OCI-LY1 (cell line): ENCODE data around the gene TK2.

Experiments used
- H2AFZ ChIP-seq: fragments of 200-600 bp; sonication (generic), shearing (Covaris generic); 2 replicates; pipeline ENCODE4 v1.6.0; 2014; ENCODE audit warnings: antibody characterized with exemption, mild to moderate bottlenecking, low read length
- H3F3A ChIP-seq: fragments of 200-600 bp; sonication (generic), shearing (Covaris generic); 2 replicates; pipeline ENCODE4 v1.6.0; 2014; ENCODE audit warnings: mild to moderate bottlenecking, antibody characterized with exemption, low read length, moderate library complexity; ENCODE audit not compliant: insufficient read depth
- H3K27ac ChIP-seq: fragments of 200-600 bp; sonication (generic); 2 replicates; pipeline ENCODE4 v1.5.1; 2014; ENCODE audit warnings: low read length, mixed run types, mild to moderate bottlenecking, low read depth; ENCODE audit not compliant: poor library complexity, severe bottlenecking
- H3K27me3 ChIP-seq: fragments of 200-600 bp; sonication (generic); 2 replicates; pipeline ENCODE4 v1.6.0; 2014; ENCODE audit warnings: antibody characterized with exemption, mild to moderate bottlenecking, low read length, moderate library complexity; ENCODE audit not compliant: insufficient read depth
- H3K36me3 ChIP-seq: fragments of 200-600 bp; sonication (generic); 2 replicates; pipeline ENCODE4 v1.6.1; 2014; ENCODE audit warnings: mild to moderate bottlenecking, antibody characterized with exemption, low read length, moderate library complexity, mixed read lengths; ENCODE audit not compliant: insufficient read depth
- H3K4me1 ChIP-seq: fragments of 200-600 bp; sonication (generic); 2 replicates; pipeline ENCODE4 v1.5.1; 2014; ENCODE audit warnings: mild to moderate bottlenecking, low read length, moderate library complexity; ENCODE audit not compliant: insufficient read depth, severe bottlenecking
- H3K4me2 ChIP-seq: fragments of 200-600 bp; sonication (generic), shearing (Covaris generic); 2 replicates; pipeline ENCODE4 v1.6.1; 2014; ENCODE audit warnings: low read length
- H3K4me3 ChIP-seq: fragments of 200-600 bp; sonication (generic); 2 replicates; pipeline ENCODE4 v1.5.1; 2014; ENCODE audit warnings: low read length, low read depth, mild to moderate bottlenecking, mixed read lengths; ENCODE audit not compliant: poor library complexity, severe bottlenecking
- H3K79me2 ChIP-seq: fragments of 200-600 bp; shearing (Covaris generic); 2 replicates; pipeline ENCODE4 v1.6.1; 2016; ENCODE audit warnings: mixed run types, low read length, mixed read lengths; ENCODE audit not compliant: insufficient read depth
- H3K9ac ChIP-seq: fragments of 200-600 bp; sonication (generic), shearing (Covaris generic); 2 replicates; pipeline ENCODE4 v1.6.1; 2014; ENCODE audit warnings: mild to moderate bottlenecking, low read length, mixed read lengths
- H3K9me2 ChIP-seq: fragments of 200-600 bp; sonication (generic), shearing (Covaris generic); 2 replicates; pipeline ENCODE4 v1.6.1; 2014; ENCODE audit warnings: low read depth, mild to moderate bottlenecking, low read length, mixed read lengths
- H3K9me3 ChIP-seq: fragments of 200-600 bp; shearing (Covaris generic); 2 replicates; pipeline ENCODE4 v1.6.1; 2014; ENCODE audit warnings: low read length, mixed read lengths
- H4K20me1 ChIP-seq: fragments of 200-600 bp; sonication (generic), shearing (Covaris generic); 2 replicates; pipeline ENCODE4 v1.6.0; 2016; ENCODE audit warnings: mild to moderate bottlenecking, low read length; ENCODE audit not compliant: insufficient read depth
- EZH2 ChIP-seq: fragments of 200-600 bp; sonication (generic), shearing (Covaris generic); IDR thresholded peaks from 2 replicates; pipeline ENCODE4 v1.8.0; 2017; ENCODE audit warnings: borderline replicate concordance, mixed run types, mild to moderate bottlenecking, antibody characterized with exemption, low read length, moderate library complexity, mixed read lengths
- TF ChIP-seq, protein P1 (sequence below): fragments of 200-600 bp; sonication (generic), shearing (Covaris generic); IDR thresholded peaks from 2 replicates; pipeline ENCODE4 v1.5.1; 2017; ENCODE audit warnings: mild to moderate bottlenecking, antibody characterized with exemption, low read length, moderate library complexity, mixed read lengths

Gene TK2

DNA sequence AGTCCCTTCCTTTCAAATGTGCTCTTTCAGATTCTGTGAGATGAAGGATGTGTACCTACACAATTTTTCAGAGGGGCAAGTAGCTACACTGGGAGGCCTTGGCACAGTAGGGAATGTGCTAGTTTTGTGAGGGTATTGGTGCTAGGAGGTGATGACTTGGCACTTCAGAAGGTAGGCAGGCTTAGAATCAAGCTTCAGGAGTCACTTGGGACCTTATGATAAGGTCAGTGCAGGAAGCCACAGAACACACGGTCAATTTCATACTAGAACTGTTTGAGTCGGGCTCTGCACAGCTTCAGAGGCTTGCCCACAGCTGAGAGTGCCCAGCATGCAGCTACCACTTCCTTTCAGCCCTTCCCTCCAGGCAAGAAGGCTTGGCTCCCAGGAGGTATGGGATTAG lies 22.4 kb upstream of the TK2 start:
- Histone ChIP-seq H3K4me2 (no peak overlapping the region), H3K4me1 (no peaks in the 10 kb centered on the region)
- no peak for TF ChIP-seq EZH2
- TF ChIP-seq, protein P1, sequence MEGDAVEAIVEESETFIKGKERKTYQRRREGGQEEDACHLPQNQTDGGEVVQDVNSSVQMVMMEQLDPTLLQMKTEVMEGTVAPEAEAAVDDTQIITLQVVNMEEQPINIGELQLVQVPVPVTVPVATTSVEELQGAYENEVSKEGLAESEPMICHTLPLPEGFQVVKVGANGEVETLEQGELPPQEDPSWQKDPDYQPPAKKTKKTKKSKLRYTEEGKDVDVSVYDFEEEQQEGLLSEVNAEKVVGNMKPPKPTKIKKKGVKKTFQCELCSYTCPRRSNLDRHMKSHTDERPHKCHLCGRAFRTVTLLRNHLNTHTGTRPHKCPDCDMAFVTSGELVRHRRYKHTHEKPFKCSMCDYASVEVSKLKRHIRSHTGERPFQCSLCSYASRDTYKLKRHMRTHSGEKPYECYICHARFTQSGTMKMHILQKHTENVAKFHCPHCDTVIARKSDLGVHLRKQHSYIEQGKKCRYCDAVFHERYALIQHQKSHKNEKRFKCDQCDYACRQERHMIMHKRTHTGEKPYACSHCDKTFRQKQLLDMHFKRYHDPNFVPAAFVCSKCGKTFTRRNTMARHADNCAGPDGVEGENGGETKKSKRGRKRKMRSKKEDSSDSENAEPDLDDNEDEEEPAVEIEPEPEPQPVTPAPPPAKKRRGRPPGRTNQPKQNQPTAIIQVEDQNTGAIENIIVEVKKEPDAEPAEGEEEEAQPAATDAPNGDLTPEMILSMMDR: no peak

DNA sequence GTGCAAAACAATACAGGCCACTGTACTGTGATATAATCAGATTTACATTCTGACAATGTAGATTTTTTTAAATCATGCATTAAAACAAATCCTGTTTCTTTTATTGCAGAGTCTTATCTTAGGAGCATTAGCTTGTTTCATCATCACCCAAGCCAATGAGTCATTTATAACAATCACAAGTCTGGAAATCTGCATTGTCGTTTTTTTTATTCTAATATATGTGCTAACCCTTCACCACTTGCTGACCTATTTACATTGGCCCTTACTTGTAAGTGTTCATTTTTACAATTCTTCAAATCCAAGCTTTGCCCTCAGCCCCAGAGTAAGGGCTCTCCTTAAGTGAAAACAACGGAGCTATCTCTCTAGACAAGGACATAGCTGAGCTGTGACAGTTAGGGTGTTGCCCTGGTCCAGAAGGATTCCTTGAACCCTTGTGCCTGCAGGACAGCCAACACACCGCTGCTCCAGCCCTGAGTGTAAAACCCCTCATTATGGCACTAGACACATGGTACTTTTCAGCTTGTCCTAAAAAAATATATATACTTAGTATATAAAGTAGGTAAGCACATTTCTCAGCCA lies 20.0 kb upstream of the TK2 start:
- no peak for TF ChIP-seq EZH2
- TF ChIP-seq, protein P1: no peak
- no peaks in the 10 kb centered on the region for H4K20me1 ChIP-seq

More for the DNA sequence above, 22.4 kb upstream of the TK2 start:
- 0 out of 2 replicates have a peak, but pooled peaks cover 6% of the 10 kb centered on the region for H3K36me3 ChIP-seq
- H3K9me3 ChIP-seq: no peaks in the 10 kb centered on the region
- H2AFZ ChIP-seq: no peak overlapping the region
- no peak overlapping the region for H3K9ac ChIP-seq
- no peaks in the 10 kb centered on the region for H3K79me2 ChIP-seq
- H3K9me2 ChIP-seq: no peaks in the 10 kb centered on the region
- H4K20me1 ChIP-seq: no peaks in the 10 kb centered on the region
- H3K4me3 ChIP-seq: no peak overlapping the region
- no peaks in the 10 kb centered on the region for H3K27me3 ChIP-seq
- no peak overlapping the region for H3K27ac ChIP-seq
- H3F3A ChIP-seq: no peaks in the 10 kb centered on the region

DNA sequence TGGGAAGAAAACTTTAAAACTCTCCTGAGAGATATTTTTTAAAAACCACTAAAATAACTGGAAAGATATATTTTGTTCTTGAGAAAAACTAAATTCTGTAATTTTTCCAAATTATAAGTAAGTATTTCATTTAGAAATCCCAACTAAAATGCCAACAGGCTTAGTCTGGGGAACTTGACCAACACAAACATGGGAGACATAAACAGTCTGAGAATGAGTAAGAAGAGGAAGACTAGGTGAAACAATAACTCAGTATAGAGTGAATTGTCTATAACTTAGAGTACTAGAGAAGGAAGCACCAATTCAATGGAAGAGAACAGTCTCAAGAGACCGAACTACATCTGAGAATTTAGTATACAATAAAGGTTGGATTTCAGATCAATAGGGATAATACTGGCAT lies 19.2 kb upstream of the TK2 start:
- no peaks in the 10 kb centered on the region for H3K9me2 ChIP-seq
- H3K4me3 ChIP-seq: no peak overlapping the region
- H3F3A ChIP-seq: no peaks in the 10 kb centered on the region
- no peak overlapping the region for H2AFZ ChIP-seq
- H3K4me1 ChIP-seq: no peaks in the 10 kb centered on the region
- no peaks in the 10 kb centered on the region for H4K20me1 ChIP-seq
- H3K9ac ChIP-seq: no peak overlapping the region
- TF ChIP-seq EZH2: no peak
- TF ChIP-seq, protein P1: no peak
- H3K4me2 ChIP-seq: no peak overlapping the region
- H3K9me3 ChIP-seq: no peaks in the 10 kb centered on the region
- H3K36me3 ChIP-seq: peaks cover 32% of the 10 kb centered on the region
- no peaks in the 10 kb centered on the region for H3K79me2 ChIP-seq
- H3K27ac ChIP-seq: no peak overlapping the region
- H3K27me3 ChIP-seq: no peaks in the 10 kb centered on the region

More for the DNA sequence above, 20.0 kb upstream of the TK2 start:
- no peaks in the 10 kb centered on the region for H3K4me1 ChIP-seq
- H3K79me2 ChIP-seq: no peaks in the 10 kb centered on the region
- no peaks in the 10 kb centered on the region for H3F3A ChIP-seq
- H3K9ac ChIP-seq: no peak overlapping the region
- no peak overlapping the region for H2AFZ ChIP-seq
- H3K27me3 ChIP-seq: no peaks in the 10 kb centered on the region
- no peak overlapping the region for H3K27ac ChIP-seq
- no peak overlapping the region for H3K4me2 ChIP-seq
- H3K36me3 ChIP-seq: peaks cover 28% of the 10 kb centered on the region
- no peaks in the 10 kb centered on the region for H3K9me3 ChIP-seq
- no peak overlapping the region for H3K4me3 ChIP-seq
- no peaks in the 10 kb centered on the region for H3K9me2 ChIP-seq
